Keratinocyte (primary cell): ENCODE results near the gene GRWD1. TPM values are rescaled to one million over a fixed set of nuclear protein-coding genes. Genes with fewer than 3 reads are reported as not detected.

Experiments
- DNase-seq: peaks from one replicate; pipeline ENCODE4 v3.0.0-alpha.2; 2011; ENCODE audit warnings: low read depth, missing footprints, low spot score
- FAIRE-seq: peaks from 2 replicates; lab custom pipeline; 2011; peaks lifted over from hg19 to GRCh38; lab: Jason Lieb, UNC
- H2AFZ ChIP-seq: 2 replicates; pipeline ENCODE4 v1.6.0; 2012; ENCODE audit warnings: low read length, control low read depth, inconsistent platforms; ENCODE audit not compliant: control insufficient read depth
- H3K27ac ChIP-seq: 2 replicates; pipeline ENCODE4 v1.5.1; 2011; ENCODE audit warnings: low read length; ENCODE audit not compliant: control insufficient read depth, insufficient read depth
- H3K27me3 ChIP-seq: 3 replicates; pipeline ENCODE4 v1.6.0; 2011; ENCODE audit warnings: low read length; ENCODE audit not compliant: control insufficient read depth, insufficient read depth; ENCODE audit errors: extremely low read depth
- H3K36me3 ChIP-seq, 2 experiments: 2 replicates in 1 of 2; 3 replicates in 1 of 2; pipeline ENCODE4 v1.5.1; 2011; ENCODE audit warnings: low read length in 2 of 2, mild to moderate bottlenecking in 1 of 2; ENCODE audit not compliant: control insufficient read depth in 2 of 2, insufficient read depth in 2 of 2; ENCODE audit errors: extremely low read depth in 1 of 2
- H3K4me1 ChIP-seq: 3 replicates; pipeline ENCODE4 v1.5.1; 2011; ENCODE audit warnings: low read length; ENCODE audit not compliant: control insufficient read depth, insufficient read depth; ENCODE audit errors: extremely low read depth
- H3K4me2 ChIP-seq: 3 replicates; pipeline ENCODE4 v1.6.0; 2011; ENCODE audit warnings: low read depth, low read length; ENCODE audit not compliant: control insufficient read depth, insufficient read depth; ENCODE audit errors: extremely low read depth
- H3K4me3 ChIP-seq, 3 experiments: fragments of 200-600 bp in 1 of 3; sonication (generic) in 1 of 3; 2 replicates in 2 of 3; 3 replicates in 1 of 3; pipeline ENCODE4 v1.5.1; 2011 to 2016; ENCODE audit warnings: low read length in 3 of 3, mild to moderate bottlenecking in 3 of 3, control low read depth in 2 of 3, inconsistent platforms in 1 of 3, low read depth in 1 of 3, mixed read lengths in 1 of 3, mixed run types in 1 of 3, moderate library complexity in 1 of 3; ENCODE audit not compliant: control insufficient read depth in 2 of 3, insufficient read depth in 2 of 3; ENCODE audit errors: extremely low read depth in 1 of 3
- H3K79me2 ChIP-seq: 2 replicates; pipeline ENCODE4 v1.6.0; 2012; ENCODE audit warnings: low read length; ENCODE audit not compliant: control insufficient read depth, insufficient read depth
- H3K9ac ChIP-seq: 3 replicates; pipeline ENCODE4 v1.6.0; 2011; ENCODE audit warnings: low read length; ENCODE audit not compliant: control insufficient read depth, insufficient read depth; ENCODE audit errors: extremely low read depth
- H3K9me1 ChIP-seq: 3 replicates; pipeline ENCODE4 v1.6.0; 2011; ENCODE audit warnings: low read length; ENCODE audit not compliant: control insufficient read depth, insufficient read depth; ENCODE audit errors: extremely low read depth
- H3K9me3 ChIP-seq: 2 replicates; pipeline ENCODE4 v1.5.1; 2012; ENCODE audit warnings: low read depth, low read length; ENCODE audit not compliant: control insufficient read depth
- H4K20me1 ChIP-seq: 3 replicates; pipeline ENCODE4 v1.6.0; 2011; ENCODE audit warnings: low read length; ENCODE audit not compliant: control insufficient read depth, insufficient read depth; ENCODE audit errors: extremely low read depth
- CTCF ChIP-seq, 3 experiments: IDR thresholded peaks in 1 of 3; conservative IDR thresholded peaks in 1 of 3; optimal IDR thresholded peaks in 1 of 3; 2 replicates in 2 of 3; 3 replicates in 1 of 3; pipeline versions ENCODE3 to v1.5.1; 2011; ENCODE audit warnings: low read length in 3 of 3, mild to moderate bottlenecking in 3 of 3, moderate library complexity in 2 of 3, control low read depth in 1 of 3, inconsistent platforms in 1 of 3; ENCODE audit not compliant: insufficient read depth in 2 of 3; ENCODE audit errors: extremely low read depth in 1 of 3
- EZH2 ChIP-seq: IDR thresholded peaks from one replicate; pipeline ENCODE4 v1.6.1; 2012; ENCODE audit warnings: inconsistent platforms, mild to moderate bottlenecking, low read length, moderate library complexity
- dilution Hi-C: fragments of 300-500 bp; cut with MboI; formaldehyde crosslinking; loops from one replicate; pipeline ENCODE4 v1.7.0; 2020; ENCODE audit warnings: low sequenced_read_pairs; ENCODE audit not compliant: extremely low pct_ligation_motif_present
- polyA plus RNA-seq, 5 experiments: library from polyadenylated mRNA; depleted of rRNA in 3 of 5; stranded (reverse) in 3 of 5; stranded (forward) in 1 of 5; unstranded in 1 of 5; fragments of >200 nt; gene quantifications; 1 replicate in 1 of 5; 2 replicates in 3 of 5; 3 replicates in 1 of 5; pipeline versions ENCODE4 v1.2.1 to v1.2.3, GENCODE V29; 2011 to 2012; ENCODE audit warnings: missing spikeins in 2 of 5, low read depth in 1 of 5, low replicate concordance in 1 of 5

GRWD1 gene
- polyA plus RNA-seq, 1 donor (not counting 4 experiments of a cell fraction or from before 2014, with no cell fraction given), result 26.1 TPM

DNA sequence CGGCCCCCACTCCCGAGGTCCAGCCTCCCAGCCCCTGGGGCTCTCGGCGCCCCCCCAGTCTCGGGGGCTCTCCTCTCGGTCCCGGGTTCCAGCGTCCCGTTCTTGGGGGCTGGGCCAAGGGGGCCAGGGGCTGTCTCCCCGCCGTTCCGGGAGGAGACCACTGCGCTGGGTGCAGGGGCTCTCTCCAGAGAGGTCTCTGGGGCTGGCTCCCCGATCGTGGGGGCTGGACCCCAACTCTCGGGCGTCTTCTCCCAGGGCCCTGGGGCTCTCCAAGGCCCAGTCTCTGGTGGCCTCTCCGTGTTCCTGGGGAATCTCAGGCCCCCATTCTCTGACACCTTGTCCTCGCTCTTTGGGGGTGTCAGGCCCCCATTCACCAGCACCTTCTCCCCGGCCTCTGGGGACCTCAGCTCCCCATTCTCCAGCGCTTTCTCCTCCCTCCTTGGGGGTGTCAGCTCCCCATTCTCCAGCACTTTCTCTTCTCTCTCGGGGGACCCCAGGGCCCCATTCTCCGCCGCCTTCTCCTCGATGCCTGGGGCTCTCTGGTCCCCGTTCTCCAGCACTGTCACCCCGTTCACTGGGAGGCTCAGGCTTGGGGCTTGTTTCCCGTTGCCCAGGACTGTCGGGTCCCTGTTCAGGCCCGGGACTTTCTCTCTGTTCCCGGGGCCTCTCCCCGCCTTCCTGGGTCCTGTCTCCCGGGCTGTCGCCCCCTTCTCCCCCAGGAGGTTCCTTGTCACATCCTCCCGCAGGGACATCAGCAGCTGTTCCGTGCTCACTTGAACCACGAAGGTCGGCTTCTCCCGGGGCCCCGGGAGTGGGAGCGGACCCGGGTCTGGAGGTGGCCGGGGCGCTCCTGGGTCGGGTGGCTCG is 52.2 kb downstream of the GRWD1 start:
- no peak overlapping the region for H2AFZ ChIP-seq
- H3K79me2 ChIP-seq, result no peaks in the 10 kb centered on the region
- dilution Hi-C loops, result no loop called here
- H3K36me3 ChIP-seq, result no peaks in the 10 kb centered on the region
- H3K4me3 ChIP-seq, result no peak overlapping the region
- no peak overlapping the region for H3K9ac ChIP-seq
- peaks cover 21% of the 10 kb centered on the region for H3K4me1 ChIP-seq
- TF ChIP-seq EZH2 (peak; percentile 30), CTCF (optimal IDR thresholded peaks at IDR 0.05 in 1 of 3, IDR thresholded peaks at IDR 0.05 in 1 of 3, conservative IDR thresholded peaks at IDR 0.05 in 1 of 3; ENCODE audit: extremely low read depth in 1 of 3, insufficient read depth in 2 of 3, low read length in 3 of 3) (no peak)
- H3K9me1 ChIP-seq, result no peaks in the 10 kb centered on the region
- H3K27me3 ChIP-seq, result peaks cover 6% of the 10 kb centered on the region
- DNase-seq (no peak), FAIRE-seq (no peak)
- no peaks in the 10 kb centered on the region for H4K20me1 ChIP-seq
- H3K27ac ChIP-seq, result no peak overlapping the region
- H3K9me3 ChIP-seq, result no peaks in the 10 kb centered on the region
- no peak overlapping the region for H3K4me2 ChIP-seq

DNA sequence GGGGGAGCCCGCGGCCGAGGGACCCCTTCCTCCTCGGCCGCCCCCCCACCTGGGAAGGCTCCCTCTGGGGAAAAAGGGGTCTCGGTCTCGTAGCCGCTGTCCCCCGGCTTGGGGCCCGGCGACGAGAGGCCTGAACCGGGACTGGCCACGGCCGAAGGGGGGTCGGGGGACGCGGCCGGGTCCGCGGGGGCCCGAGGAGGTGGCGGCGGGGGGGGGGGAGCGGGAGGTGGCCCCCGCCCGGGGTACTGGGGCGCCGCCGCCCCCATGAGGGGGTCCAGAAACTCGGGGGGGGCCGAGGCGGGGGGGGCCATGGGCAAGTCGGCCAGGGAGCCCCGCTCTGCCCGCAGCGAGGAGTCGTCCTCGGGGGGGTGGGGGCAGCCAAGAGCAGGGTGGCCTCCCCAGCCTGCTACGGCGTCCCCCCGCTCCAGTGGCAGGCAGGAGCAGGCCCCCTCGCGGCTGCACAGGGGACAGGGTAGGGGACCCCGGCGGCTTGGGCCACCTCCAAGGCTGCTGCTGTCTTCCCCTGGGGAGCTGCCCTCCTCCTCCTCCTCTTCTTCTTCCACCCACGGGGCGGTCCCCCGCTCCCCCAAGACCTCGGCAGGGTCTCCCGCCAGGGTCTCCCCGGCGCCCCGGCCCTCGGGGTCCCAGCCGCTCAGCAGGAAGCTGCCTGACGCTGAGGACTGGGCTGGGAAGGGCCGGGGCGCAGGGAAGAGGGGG is 53.0 kb downstream of the GRWD1 start:
- Histone ChIP-seq H3K79me2 (no peaks in the 10 kb centered on the region), H3K4me3 (no peak overlapping the region), H3K27me3 (peaks cover 6% of the 10 kb centered on the region), H3K27ac (no peak overlapping the region), H3K9ac (no peak overlapping the region), H3K9me1 (no peaks in the 10 kb centered on the region), H4K20me1 (no peaks in the 10 kb centered on the region), H3K4me2 (no peak overlapping the region), H3K36me3 (no peaks in the 10 kb centered on the region), H3K4me1 (peaks cover 21% of the 10 kb centered on the region), H3K9me3 (no peaks in the 10 kb centered on the region), H2AFZ (no peak overlapping the region)
- TF ChIP-seq CTCF (optimal IDR thresholded peaks at IDR 0.05 in 1 of 3, IDR thresholded peaks at IDR 0.05 in 1 of 3, conservative IDR thresholded peaks at IDR 0.05 in 1 of 3; ENCODE audit: extremely low read depth in 1 of 3, insufficient read depth in 2 of 3, low read length in 3 of 3) (no peak), EZH2 (no peak)
- DNase-seq (no peak), FAIRE-seq (no peak)
- dilution Hi-C loops, result no loop called here
